Skeletal muscle tissue (tissue), 4 donors: ENCODE measurements around the gene MYEOV. TPM values are rescaled to one million over a fixed set of nuclear protein-coding genes. Genes with fewer than 3 reads are reported as not detected.

ENCODE experiments used
- H3K27ac ChIP-seq: one replicate; pipeline ENCODE4 v1.7.0; 2013; ENCODE audit warnings: mild to moderate bottlenecking, low read depth, low read length, inconsistent platforms
- H3K27me3 ChIP-seq, 3 donors: one replicate each; pipeline ENCODE4 v1.7.0; 2013; ENCODE audit warnings: low read length in 3 of 3; ENCODE audit not compliant: control insufficient read depth in 3 of 3, insufficient read depth in 3 of 3
- H3K36me3 ChIP-seq, 3 donors: one replicate each; pipeline ENCODE4 v1.7.0; 2013; ENCODE audit warnings: low read length in 3 of 3; ENCODE audit not compliant: control insufficient read depth in 3 of 3, insufficient read depth in 3 of 3
- H3K4me1 ChIP-seq, 3 donors: one replicate each; pipeline ENCODE4 v1.7.0; 2013; ENCODE audit warnings: low read length in 3 of 3, mild to moderate bottlenecking in 3 of 3; ENCODE audit not compliant: control insufficient read depth in 3 of 3, insufficient read depth in 3 of 3
- H3K4me3 ChIP-seq, 3 donors: one replicate each; pipeline ENCODE4 v1.7.0; 2013; ENCODE audit warnings: low read length in 3 of 3
- H3K9ac ChIP-seq, 3 donors: one replicate each; pipeline ENCODE4 v1.7.0; 2013; ENCODE audit warnings: low read length in 3 of 3, mild to moderate bottlenecking in 3 of 3, moderate library complexity in 2 of 3, low read depth in 1 of 3
- H3K9me3 ChIP-seq, 3 donors: one replicate each; pipeline ENCODE4 v1.7.0; 2013; ENCODE audit warnings: low read length in 3 of 3; ENCODE audit not compliant: control insufficient read depth in 3 of 3
- total RNA-seq: library from RNA; depleted of rRNA; stranded (reverse); fragments of >200 nt; gene quantifications from one replicate; pipeline ENCODE4 v1.2.3, GENCODE V29; 2014
- donor health status: Osteomylitis.

The MYEOV gene
- total RNA-seq, 1 donor from 2014 or later = not detected

DNA sequence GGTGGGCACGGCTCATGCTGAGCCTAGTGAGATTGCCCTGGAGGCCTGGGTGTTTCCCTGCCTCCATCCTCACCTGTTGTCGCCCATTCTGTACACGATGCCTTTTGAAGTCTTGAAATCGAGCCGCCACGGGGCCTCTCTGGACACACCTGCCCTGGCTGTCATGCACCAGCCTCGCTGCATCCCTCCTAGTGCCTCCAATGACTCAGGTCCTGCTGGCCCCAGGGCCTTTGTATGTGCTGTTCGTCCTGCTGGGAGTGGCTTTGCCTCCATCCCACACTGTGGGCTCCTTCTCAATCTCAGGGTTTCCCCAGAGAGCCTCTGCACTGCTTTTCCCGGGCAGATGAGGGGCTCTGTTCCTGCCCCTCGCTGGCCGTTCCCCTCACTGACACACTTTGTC lies 8.9 kb upstream of the MYEOV start:
- H3K36me3 ChIP-seq = no peaks in the 10 kb centered on the region
- H3K4me3 ChIP-seq = no peak overlapping the region
- peaks cover 0 to 4% (median 2%) of the 10 kb centered on the region in 3 donors for H3K4me1 ChIP-seq
- no peak overlapping the region for H3K27ac ChIP-seq
- no peak overlapping the region for H3K9ac ChIP-seq
- peaks cover 9 to 23% (median 18%) of the 10 kb centered on the region in 3 donors for H3K27me3 ChIP-seq
- no peaks in the 10 kb centered on the region for H3K9me3 ChIP-seq

DNA sequence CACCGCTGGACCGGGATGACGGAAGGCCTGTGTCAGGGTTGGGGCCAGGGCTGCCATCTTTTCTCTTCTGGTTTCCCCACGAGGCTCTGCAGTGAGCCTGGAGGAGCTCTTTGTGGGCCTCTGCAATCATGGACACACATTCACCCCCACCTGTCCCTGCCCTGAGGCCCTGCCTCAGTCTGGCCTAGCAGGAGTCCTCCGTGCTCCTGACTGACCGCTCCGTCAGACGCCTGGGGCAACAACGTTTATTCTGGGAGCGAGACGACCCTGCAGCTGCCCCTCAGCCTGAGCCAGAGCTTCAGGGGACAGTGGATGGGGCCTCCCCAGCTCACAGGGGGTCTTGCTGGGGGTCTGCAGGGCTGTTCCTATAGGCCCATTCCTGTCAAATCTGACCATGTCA lies 8.2 kb upstream of the MYEOV start:
- H3K9ac ChIP-seq = no peak overlapping the region
- H3K36me3 ChIP-seq = no peaks in the 10 kb centered on the region
- no peak overlapping the region for H3K27ac ChIP-seq
- peaks cover 0 to 4% (median 2%) of the 10 kb centered on the region in 3 donors for H3K4me1 ChIP-seq
- H3K9me3 ChIP-seq = no peaks in the 10 kb centered on the region
- peaks cover 9 to 23% (median 16%) of the 10 kb centered on the region in 3 donors for H3K27me3 ChIP-seq
- no peak overlapping the region for H3K4me3 ChIP-seq

DNA sequence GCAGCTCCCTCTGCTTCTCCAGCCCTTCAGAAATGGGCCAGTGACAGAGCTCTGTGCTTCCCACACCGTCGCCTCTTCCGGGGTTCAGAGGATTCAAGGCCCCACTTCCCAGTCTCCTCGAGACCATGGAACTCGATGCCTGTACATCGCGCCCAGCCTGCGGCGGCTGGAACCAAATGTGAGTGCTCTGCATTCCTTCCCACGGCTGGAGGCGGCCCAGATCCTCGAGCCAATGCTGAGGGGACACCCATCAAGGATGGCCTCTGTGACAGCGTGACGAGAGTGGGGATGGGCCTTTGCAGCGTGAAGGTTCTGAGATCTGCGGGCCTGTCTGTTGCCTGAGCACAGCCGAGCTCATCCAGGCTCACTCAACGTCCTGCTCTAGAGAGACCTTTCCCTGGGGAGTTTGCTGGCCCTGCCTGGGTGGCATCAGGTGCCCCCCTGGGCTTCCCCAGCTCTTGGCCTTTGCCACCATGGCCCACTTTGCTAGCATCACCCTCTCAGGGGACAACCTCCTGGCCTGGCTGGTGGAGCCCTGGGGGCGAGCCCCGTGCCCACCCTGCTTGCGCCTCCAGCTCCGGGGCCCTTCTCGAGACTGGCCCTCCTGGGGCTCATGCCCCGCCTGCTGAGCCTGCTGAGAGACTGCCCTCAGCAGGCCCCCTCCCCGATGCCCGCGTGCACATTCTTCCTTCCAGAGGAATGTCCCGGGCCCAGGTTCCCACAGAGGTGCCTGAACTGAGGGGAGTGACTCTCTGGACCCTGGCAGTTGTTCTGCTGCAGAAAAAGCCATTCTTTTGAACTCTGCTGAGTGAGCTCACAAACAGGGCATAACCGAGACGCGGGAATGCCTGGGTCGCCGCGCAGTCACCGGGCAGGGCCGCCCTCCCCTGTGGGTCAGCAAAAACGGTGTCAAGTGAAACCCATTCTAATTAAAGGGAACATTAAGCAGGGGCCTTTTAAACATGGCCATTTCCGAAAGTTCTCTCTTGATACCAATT lies 7.3 kb upstream of the MYEOV start:
- H3K27me3 ChIP-seq = peaks cover 9 to 23% (median 16%) of the 10 kb centered on the region in 3 donors
- peaks cover 0 to 2% (median 0%) of the 10 kb centered on the region in 3 donors for H3K4me1 ChIP-seq
- no peak overlapping the region for H3K4me3 ChIP-seq
- no peak overlapping the region for H3K27ac ChIP-seq
- no peak overlapping the region for H3K9ac ChIP-seq
- no peaks in the 10 kb centered on the region for H3K9me3 ChIP-seq
- H3K36me3 ChIP-seq = no peaks in the 10 kb centered on the region

DNA sequence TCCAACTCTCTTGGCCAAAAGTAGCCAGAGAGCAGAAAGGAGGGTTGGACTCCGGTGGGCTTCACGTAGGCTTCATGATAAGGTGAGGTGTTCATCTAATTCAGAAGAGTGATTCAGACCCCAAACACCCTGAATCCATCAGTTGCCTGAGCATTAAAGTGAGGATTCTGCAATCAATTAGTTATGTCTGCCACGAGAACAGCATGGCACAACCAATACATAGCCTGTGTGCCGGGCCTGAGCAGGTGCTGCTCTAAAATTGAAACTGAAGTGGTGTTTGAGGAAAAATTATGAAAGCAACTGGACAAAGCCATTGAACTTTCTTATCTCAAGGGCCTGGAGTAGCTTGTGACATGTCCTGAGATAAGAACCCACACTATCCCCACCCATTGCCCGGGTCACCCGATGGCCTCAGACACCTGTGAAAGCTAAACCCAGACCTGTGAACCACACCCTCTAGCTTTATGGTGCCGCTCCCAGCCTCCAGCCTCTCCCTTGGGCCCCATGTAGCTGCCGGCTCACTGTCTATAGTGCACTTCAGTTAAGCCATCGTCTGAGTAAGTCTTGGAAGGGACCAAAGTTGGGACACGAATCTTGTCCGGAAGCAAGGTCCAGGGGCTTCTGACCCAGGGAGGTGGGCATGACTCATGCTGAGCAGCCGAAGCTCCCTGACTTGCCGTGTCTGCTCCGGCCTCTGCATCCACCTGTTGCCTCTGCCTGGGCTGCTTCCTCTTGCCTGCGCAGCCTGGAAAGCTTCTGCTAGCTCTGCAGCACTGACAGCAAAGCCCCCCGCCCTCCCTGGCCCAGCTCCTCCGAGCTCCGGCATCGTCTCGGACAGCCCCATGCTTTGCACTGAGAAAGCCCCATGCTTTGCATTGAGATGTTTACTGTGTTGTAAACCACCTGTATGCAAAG lies 5.7 kb upstream of the MYEOV start:
- H3K4me1 ChIP-seq = peaks cover 0 to 2% (median 0%) of the 10 kb centered on the region in 3 donors
- H3K36me3 ChIP-seq = no peaks in the 10 kb centered on the region
- peaks cover 12 to 28% (median 16%) of the 10 kb centered on the region in 3 donors for H3K27me3 ChIP-seq
- H3K9me3 ChIP-seq = no peaks in the 10 kb centered on the region
- no peak overlapping the region for H3K9ac ChIP-seq
- H3K27ac ChIP-seq = no peak overlapping the region
- no peak overlapping the region for H3K4me3 ChIP-seq

DNA sequence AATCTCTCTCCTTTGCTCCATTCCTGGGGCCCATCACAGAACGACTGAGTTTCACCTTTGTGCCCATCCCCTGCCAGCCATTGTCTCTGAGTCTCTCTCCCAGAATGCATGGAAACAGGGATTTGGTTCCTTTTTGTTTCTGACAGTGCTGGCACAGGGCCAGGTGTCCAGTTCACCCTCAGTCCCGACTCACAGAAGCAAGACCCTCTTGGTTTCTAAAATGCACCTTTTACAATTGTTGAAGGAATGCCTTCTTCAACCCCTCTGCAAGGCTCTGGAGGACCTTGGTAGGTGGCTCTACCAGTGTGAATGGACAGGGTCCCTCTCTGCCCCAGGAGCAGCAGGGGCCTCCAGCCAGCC lies 5.1 kb upstream of the MYEOV start:
- Histone ChIP-seq H3K36me3 (no peaks in the 10 kb centered on the region), H3K27me3 (peaks cover 10 to 23% (median 15%) of the 10 kb centered on the region in 3 donors), H3K27ac (no peak overlapping the region), H3K4me1 (peaks cover 0 to 2% (median 0%) of the 10 kb centered on the region in 3 donors), H3K4me3 (no peak overlapping the region), H3K9me3 (no peaks in the 10 kb centered on the region), H3K9ac (no peak overlapping the region)

DNA sequence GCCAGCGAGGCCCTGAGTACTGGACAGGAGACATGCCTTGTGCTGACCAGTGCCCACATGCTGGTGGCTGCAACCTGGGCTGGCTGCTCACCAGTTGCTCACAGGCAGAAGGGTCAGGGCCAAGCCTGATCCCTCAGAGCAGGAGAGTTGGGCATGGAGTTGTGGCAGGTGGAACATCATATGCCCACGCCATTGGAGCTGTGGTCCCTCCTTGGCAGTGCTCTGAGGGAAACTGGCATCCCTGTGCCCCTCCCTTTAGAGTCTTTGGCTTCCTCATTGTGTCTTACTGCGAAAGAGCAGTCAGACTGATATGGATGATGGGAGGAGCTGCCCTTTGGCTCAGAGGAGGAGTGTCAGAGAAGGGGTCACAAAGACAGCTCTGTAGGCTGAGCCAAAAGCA lies 3.1 kb upstream of the MYEOV start:
- H3K9me3 ChIP-seq = no peaks in the 10 kb centered on the region
- H3K27me3 ChIP-seq = peaks cover 5 to 10% (median 5%) of the 10 kb centered on the region in 3 donors
- no peak overlapping the region for H3K27ac ChIP-seq
- no peak overlapping the region for H3K9ac ChIP-seq
- H3K4me3 ChIP-seq = no peak overlapping the region
- H3K36me3 ChIP-seq = no peaks in the 10 kb centered on the region
- peaks cover 0 to 5% (median 0%) of the 10 kb centered on the region in 3 donors for H3K4me1 ChIP-seq

DNA sequence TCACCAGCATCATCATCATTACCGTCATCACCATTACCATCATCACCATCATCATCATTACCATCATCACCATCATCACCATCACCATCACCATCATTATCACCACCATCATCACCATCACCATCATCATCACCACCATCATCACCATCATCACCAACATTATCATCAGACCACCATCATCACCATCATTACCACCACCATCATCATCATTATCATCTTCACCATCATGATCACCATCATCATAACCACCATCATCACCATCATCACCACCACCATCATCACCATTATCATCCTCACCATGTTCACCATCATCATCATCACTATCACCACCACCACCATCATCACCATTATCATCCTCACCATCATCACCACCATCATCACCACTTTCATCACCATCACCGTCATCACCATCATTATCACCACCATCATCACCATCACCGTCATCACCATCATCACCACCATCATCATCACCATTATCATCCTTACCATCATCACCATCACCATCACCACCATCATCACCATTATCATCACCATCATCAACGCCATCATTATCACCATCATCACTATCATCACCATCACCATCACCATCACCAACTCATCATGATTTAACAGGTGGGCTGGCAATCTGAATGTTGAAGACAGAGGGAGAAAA lies 2.4 kb upstream of the MYEOV start:
- no peaks in the 10 kb centered on the region for H3K36me3 ChIP-seq
- peaks cover 3 to 9% (median 3%) of the 10 kb centered on the region in 3 donors for H3K4me1 ChIP-seq
- peaks cover 0 to 10% (median 5%) of the 10 kb centered on the region in 3 donors for H3K27me3 ChIP-seq
- H3K4me3 ChIP-seq = no peak overlapping the region
- H3K9me3 ChIP-seq = no peaks in the 10 kb centered on the region
- H3K9ac ChIP-seq = no peak overlapping the region
- no peak overlapping the region for H3K27ac ChIP-seq

DNA sequence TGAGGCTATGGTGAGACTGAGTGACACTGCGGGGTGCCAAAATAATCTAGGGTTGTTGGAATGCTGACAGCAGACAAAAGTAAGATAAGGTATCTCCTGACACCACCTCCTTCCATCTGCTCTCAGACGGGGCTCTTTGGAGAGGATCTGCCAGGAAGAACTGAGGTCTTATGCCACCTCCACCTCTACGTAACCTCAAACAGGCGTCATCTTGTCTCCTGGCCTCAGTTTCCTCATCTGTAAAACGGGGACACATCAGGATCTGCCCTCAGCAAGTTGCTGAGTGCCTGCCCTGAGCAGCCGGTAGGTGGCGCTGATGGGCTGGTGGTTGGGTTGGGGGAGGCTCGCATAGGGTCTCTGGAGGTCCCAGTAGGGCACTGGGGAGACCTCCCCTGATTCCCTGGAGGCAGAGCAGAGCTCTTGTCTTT lies 1.7 kb upstream of the MYEOV start:
- Histone ChIP-seq H3K9ac (no peak overlapping the region), H3K4me1 (peaks cover 7 to 16% (median 9%) of the 10 kb centered on the region in 3 donors), H3K4me3 (no peak overlapping the region), H3K27me3 (peaks cover 0 to 14% (median 5%) of the 10 kb centered on the region in 3 donors), H3K36me3 (no peaks in the 10 kb centered on the region), H3K9me3 (no peaks in the 10 kb centered on the region), H3K27ac (no peak overlapping the region)

DNA sequence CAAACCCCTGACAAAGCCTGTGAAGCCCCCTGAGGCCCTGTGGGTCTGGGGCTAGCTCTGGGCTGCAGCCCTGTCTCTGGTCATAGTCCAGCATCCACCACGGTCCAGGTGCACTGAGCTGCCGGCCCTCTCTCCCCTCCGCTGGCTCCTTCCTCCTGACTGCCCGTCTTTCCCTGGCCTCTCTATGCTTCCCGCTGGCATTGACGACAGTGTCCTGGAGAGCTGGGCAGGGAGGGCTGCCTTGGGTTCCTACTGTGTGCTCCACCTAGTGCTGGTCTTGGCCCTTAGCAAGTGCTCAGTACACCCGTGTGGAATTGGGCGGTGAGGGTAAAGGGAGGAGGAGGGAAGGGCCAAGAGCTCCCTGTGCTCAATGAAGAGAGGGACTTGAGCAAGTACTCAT lies 868 bp upstream of the MYEOV start:
- Histone ChIP-seq H3K4me1 (peaks cover 14 to 23% (median 17%) of the 10 kb centered on the region in 3 donors), H3K9ac (no peak overlapping the region), H3K4me3 (no peak overlapping the region), H3K27ac (no peak overlapping the region), H3K27me3 (peaks cover 0 to 16% (median 5%) of the 10 kb centered on the region in 3 donors), H3K9me3 (no peaks in the 10 kb centered on the region), H3K36me3 (no peaks in the 10 kb centered on the region)
